ENCODE results near the gene CACNA2D3. TPM values are rescaled to one million over a fixed set of nuclear protein-coding genes. Genes with fewer than 3 reads are reported as not detected.

Gene CACNA2D3
- total RNA-seq, 1 donor from 2014 or later = 3.6 TPM

DNA sequence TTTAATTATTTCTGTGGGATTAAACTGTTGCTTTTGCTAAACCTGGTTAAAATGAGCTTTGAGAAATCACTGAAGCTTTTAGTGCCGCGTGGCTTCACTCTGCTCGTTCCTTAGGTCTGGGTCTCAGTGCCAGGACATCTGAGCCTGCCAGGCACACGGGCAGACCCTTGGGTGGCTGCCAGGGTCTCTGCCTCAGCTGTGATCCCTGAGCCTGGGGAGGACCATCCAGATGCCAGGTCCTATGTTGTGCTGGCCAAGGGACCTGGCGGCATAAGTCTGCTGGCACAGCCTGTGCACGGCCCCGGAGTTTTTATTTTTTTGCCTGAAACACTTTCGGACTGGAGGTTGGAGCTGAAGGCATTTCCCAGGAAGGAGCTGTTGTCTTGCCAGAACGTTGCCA is 477.4 kb downstream of the CACNA2D3 start:
- H3K27me3 ChIP-seq (ENCODE audit: low read depth) = no peaks in the 10 kb centered on the region
- no peak overlapping the region for H3K27ac ChIP-seq
- DNase-seq (no peak), ATAC-seq (no peak)
- H3K4me1 ChIP-seq = no peaks in the 10 kb centered on the region
- no peak overlapping the region for H3K4me3 ChIP-seq
- intact Hi-C loops (cut with DNase I) = no loop called here
- H3K36me3 ChIP-seq = no peaks in the 10 kb centered on the region
- H3K9me3 ChIP-seq = no peaks in the 10 kb centered on the region
- TF ChIP-seq, protein P1, sequence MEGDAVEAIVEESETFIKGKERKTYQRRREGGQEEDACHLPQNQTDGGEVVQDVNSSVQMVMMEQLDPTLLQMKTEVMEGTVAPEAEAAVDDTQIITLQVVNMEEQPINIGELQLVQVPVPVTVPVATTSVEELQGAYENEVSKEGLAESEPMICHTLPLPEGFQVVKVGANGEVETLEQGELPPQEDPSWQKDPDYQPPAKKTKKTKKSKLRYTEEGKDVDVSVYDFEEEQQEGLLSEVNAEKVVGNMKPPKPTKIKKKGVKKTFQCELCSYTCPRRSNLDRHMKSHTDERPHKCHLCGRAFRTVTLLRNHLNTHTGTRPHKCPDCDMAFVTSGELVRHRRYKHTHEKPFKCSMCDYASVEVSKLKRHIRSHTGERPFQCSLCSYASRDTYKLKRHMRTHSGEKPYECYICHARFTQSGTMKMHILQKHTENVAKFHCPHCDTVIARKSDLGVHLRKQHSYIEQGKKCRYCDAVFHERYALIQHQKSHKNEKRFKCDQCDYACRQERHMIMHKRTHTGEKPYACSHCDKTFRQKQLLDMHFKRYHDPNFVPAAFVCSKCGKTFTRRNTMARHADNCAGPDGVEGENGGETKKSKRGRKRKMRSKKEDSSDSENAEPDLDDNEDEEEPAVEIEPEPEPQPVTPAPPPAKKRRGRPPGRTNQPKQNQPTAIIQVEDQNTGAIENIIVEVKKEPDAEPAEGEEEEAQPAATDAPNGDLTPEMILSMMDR (IDR thresholded peaks at IDR 0.05) = no peak

DNA sequence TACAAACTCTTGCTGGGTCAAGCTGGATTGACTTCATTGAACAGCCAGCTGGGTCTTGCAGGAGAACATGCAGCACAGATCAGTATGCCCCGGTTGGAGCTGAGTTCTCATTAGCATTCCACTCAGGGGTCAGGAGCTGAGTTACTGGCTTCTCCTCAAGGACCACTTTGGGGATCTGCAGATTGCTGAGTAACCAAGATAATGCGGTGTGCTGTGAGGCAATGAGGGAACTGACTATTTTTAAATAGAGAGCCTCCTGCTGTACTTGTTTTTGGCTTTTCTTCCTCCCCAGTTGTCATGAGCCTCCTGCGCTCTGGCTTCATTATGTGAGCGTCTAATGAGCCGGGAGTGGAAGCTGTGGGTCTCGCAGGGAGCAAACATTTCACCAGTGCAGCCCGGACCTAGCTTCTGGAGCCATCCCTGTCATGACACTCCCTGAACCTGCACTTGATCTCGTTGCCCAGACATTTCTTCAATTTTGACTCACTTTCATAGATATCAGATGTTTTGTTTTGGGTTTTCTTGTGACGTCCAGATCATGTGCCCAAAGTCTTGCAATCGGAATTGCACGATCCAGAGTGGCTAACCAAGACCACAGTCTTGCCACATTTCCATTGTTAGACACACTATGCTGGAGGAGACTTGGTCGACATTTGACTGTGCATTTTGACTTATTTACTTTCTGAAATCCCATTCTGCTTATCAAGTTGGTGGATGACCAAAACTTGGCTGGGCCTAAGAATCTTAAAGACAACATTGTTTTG is 478.3 kb downstream of the CACNA2D3 start:
- ATAC-seq (no peak), DNase-seq (no peak)
- Histone ChIP-seq H3K9me3 (no peaks in the 10 kb centered on the region), H3K27me3 (ENCODE audit: low read depth) (no peaks in the 10 kb centered on the region), H3K36me3 (no peaks in the 10 kb centered on the region), H3K4me1 (no peaks in the 10 kb centered on the region), H3K4me3 (no peak overlapping the region), H3K27ac (no peak overlapping the region)
- intact Hi-C loops (cut with DNase I) = no loop called here
- TF ChIP-seq, protein P1 (IDR thresholded peaks at IDR 0.05) = no peak

DNA sequence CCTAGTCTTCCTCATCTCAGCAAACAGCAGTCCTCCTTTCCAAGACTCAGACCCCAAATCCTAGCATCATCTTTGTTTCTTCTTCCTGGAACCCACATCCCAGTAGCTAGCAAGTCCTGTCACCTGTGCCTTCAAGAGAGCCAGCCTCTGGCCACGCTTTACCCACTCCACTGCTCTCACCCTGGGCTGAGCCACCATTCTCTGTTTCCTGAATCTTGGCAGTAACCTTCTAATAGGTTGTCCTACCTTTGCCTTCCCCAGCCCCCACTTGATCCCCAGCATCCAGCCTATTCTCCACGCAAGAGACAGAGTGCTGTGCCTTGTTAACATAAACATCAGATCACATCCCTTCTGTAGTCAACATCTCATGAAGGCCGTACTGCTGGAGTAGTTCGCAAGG is 482.1 kb downstream of the CACNA2D3 start:
- Histone ChIP-seq H3K27me3 (ENCODE audit: low read depth) (no peaks in the 10 kb centered on the region), H3K9me3 (no peaks in the 10 kb centered on the region), H3K27ac (no peak overlapping the region), H3K36me3 (no peaks in the 10 kb centered on the region), H3K4me1 (no peaks in the 10 kb centered on the region), H3K4me3 (no peak overlapping the region)
- intact Hi-C loops (cut with DNase I) = no loop called here
- ATAC-seq = no peak
- TF ChIP-seq, protein P1 (IDR thresholded peaks at IDR 0.05) = no peak
- no peak for DNase-seq

DNA sequence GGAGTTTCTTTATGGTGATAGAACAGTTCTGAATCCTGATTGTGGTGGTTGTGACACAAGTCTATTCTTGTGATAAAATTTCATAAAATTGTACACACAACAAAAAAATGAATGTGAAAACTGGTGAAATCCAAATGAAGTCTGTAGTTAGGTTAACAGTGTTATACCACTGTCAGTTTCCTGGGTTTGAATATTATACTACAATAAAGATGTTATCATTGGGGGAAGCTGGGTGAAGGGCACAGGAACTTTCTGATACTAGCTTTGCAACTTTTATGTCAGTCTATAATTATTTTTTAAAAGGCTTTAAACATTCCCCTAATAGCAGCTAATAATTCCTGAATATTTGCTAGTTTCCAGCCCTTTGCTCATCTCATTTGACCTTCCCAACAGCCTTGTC is 485.7 kb downstream of the CACNA2D3 start:
- ATAC-seq (no peak), DNase-seq (no peak)
- no peaks in the 10 kb centered on the region for H3K4me1 ChIP-seq
- no peaks in the 10 kb centered on the region for H3K9me3 ChIP-seq
- H3K27me3 ChIP-seq (ENCODE audit: low read depth) = no peaks in the 10 kb centered on the region
- no peaks in the 10 kb centered on the region for H3K36me3 ChIP-seq
- H3K4me3 ChIP-seq = no peak overlapping the region
- TF ChIP-seq, protein P1 (IDR thresholded peaks at IDR 0.05) = no peak
- no peak overlapping the region for H3K27ac ChIP-seq
- intact Hi-C loops (cut with DNase I) = no loop called here

DNA sequence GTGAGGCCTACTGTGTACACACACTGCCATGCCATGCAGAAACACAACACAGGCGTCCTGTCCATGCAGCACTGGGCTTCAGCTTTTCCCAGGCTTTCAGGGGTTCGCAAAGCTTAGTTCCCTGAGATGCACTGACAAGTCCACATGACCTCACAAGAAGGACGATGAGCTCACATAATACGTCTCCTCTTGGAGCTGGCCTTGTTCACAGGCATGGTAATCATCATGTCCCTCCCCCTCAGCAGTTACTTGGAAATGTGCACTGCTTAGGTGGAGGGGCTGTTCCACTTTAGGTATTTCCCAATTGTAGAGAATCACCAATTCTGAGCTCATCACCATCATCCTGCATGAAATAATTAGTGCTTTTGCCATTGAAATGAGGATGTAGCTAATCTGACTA is 496.7 kb downstream of the CACNA2D3 start:
- H3K4me3 ChIP-seq = no peak overlapping the region
- ATAC-seq = no peak
- DNase-seq = no peak
- no peaks in the 10 kb centered on the region for H3K27me3 ChIP-seq (ENCODE audit: low read depth)
- intact Hi-C loops (cut with DNase I) = no loop called here
- no peaks in the 10 kb centered on the region for H3K36me3 ChIP-seq
- H3K4me1 ChIP-seq = no peaks in the 10 kb centered on the region
- H3K27ac ChIP-seq = no peak overlapping the region
- TF ChIP-seq, protein P1 (IDR thresholded peaks at IDR 0.05) = no peak
- H3K9me3 ChIP-seq = no peaks in the 10 kb centered on the region
